A549 (cell line): ENCODE measurements around the gene TUB. TPM values are rescaled to one million over a fixed set of nuclear protein-coding genes. Genes with fewer than 3 reads are reported as not detected.

Experiments
- ATAC-seq, 2 experiments: fragments of 200-7000 bp in 1 of 2; fragments of >200 bp in 1 of 2; cut with Nextera tagmentation in 1 of 2; cut with Tn5 transposase in 1 of 2; 3 replicates each; pipeline versions ENCODE4 v1.8.0 to v1.9.1; 2018 to 2020; ENCODE audit warnings: mild to moderate bottlenecking in 1 of 2, moderate library complexity in 1 of 2
- CTCF ChIA-PET: fragments of 300-600 bp; sonication (Branson Sonifier 250); formaldehyde crosslinking; extraction: SDS; loops from one replicate; lab custom pipeline; 2021; ENCODE audit warnings: antibody characterized with exemption, inconsistent platforms; lab: Yijun Ruan, JAX
- POLR2A ChIA-PET: fragments of 350-600 bp; formaldehyde crosslinking; extraction: SDS; loops from one replicate; lab custom pipeline; 2021; ENCODE audit warnings: antibody characterized with exemption, inconsistent platforms; lab: Yijun Ruan, JAX
- DNase-seq, 2 experiments: peaks; one replicate each; pipeline versions ENCODE4 v3.0.0 to v3.0.0-alpha.2; 2011 to 2016; ENCODE audit warnings: low read depth in 1 of 2, low spot score in 1 of 2
- FAIRE-seq: peaks from 2 replicates; lab custom pipeline; 2011; peaks lifted over from hg19 to GRCh38; lab: Jason Lieb, UNC
- H3K27ac ChIP-seq, 2 experiments: fragments of >200 bp; sonication (Bioruptor Twin); formaldehyde crosslinking; 3 replicates each; pipeline ENCODE4 v1.5.1; 2016 to 2017
- H3K4me1 ChIP-seq: fragments of >200 bp; sonication (Bioruptor Twin); formaldehyde crosslinking; 3 replicates; pipeline ENCODE4 v1.6.1; 2016
- H3K4me2 ChIP-seq: fragments of >200 bp; sonication (Bioruptor Twin); formaldehyde crosslinking; 3 replicates; pipeline ENCODE4 v1.6.1; 2016
- H3K4me3 ChIP-seq: fragments of >200 bp; sonication (Bioruptor Twin); formaldehyde crosslinking; 3 replicates; pipeline ENCODE4 v1.5.1; 2016
- H3K9me3 ChIP-seq: fragments of >200 bp; sonication (Bioruptor Twin); formaldehyde crosslinking; 3 replicates; pipeline ENCODE4 v1.6.1; 2016
- HDAC2 ChIP-seq: fragments of 200-600 bp; sonication (generic); IDR thresholded peaks from 2 replicates; pipeline ENCODE4 v1.6.1; 2016
- HES2 ChIP-seq: fragments of >200 bp; sonication (Bioruptor Twin); formaldehyde crosslinking; IDR thresholded peaks from 2 replicates; pipeline ENCODE4 v1.6.1; 2016
- JUN ChIP-seq, 2 experiments: fragments of >200 bp; sonication (Bioruptor Twin); formaldehyde crosslinking; IDR thresholded peaks; 2 replicates in 1 of 2; 3 replicates in 1 of 2; pipeline ENCODE4 v1.6.1; 2016 to 2017
- JUNB ChIP-seq: fragments of >200 bp; sonication (Bioruptor Twin); formaldehyde crosslinking; IDR thresholded peaks from 2 replicates; pipeline ENCODE4 v1.6.1; 2016
- KDM5A ChIP-seq: fragments of 200-600 bp; sonication (generic); IDR thresholded peaks from 2 replicates; pipeline ENCODE4 v1.6.1; 2016; ENCODE audit warnings: antibody characterized with exemption, mild to moderate bottlenecking
- MAX ChIP-seq: IDR thresholded peaks from 2 replicates; pipeline ENCODE4 v1.6.1; 2012
- MAZ ChIP-seq: fragments of 150-350 bp; IDR thresholded peaks from 2 replicates; pipeline ENCODE4 v1.6.1; 2014; ENCODE audit warnings: antibody characterized with exemption, low read depth, low read length, borderline replicate concordance
- MYC ChIP-seq: IDR thresholded peaks from 2 replicates; pipeline ENCODE4 v1.6.1; 2012; ENCODE audit warnings: mild to moderate bottlenecking, inconsistent platforms, low read length, improper control_type of control experiment, borderline replicate concordance
- NR3C1 ChIP-seq: fragments of >200 bp; sonication (Bioruptor Twin); formaldehyde crosslinking; IDR thresholded peaks from 3 replicates; pipeline ENCODE4 v1.6.1; 2017
- POLR2A ChIP-seq: IDR thresholded peaks from 2 replicates; pipeline ENCODE4 v1.6.1; 2012; ENCODE audit warnings: mild to moderate bottlenecking, low read length
- RAD21 ChIP-seq, 2 experiments: fragments of >200 bp in 1 of 2; sonication (Bioruptor Twin) in 1 of 2; formaldehyde crosslinking in 1 of 2; IDR thresholded peaks in 1 of 2; conservative IDR thresholded peaks in 1 of 2; 2 replicates in 1 of 2; 3 replicates in 1 of 2; pipeline ENCODE4 v1.6.1; 2012 to 2018; ENCODE audit warnings: inconsistent platforms in 1 of 2
- RNF2 ChIP-seq: fragments of 200-600 bp; sonication (generic); IDR thresholded peaks from 2 replicates; pipeline ENCODE4 v1.6.1; 2016; ENCODE audit warnings: low read depth, mild to moderate bottlenecking, antibody characterized with exemption, moderate library complexity, borderline replicate concordance
- SMC3 ChIP-seq: fragments of >200 bp; sonication (Bioruptor Twin); formaldehyde crosslinking; IDR thresholded peaks from 3 replicates; pipeline ENCODE4 v1.6.1; 2018; ENCODE audit warnings: inconsistent platforms
- TFCP2L1 ChIP-seq: fragments of 250-450 bp; sonication (Bioruptor Pico); IDR thresholded peaks from 2 replicates; pipeline ENCODE4 v1.5.0; 2021; ENCODE audit warnings: mild to moderate bottlenecking
- USF2 ChIP-seq: fragments of 450-650 bp; IDR thresholded peaks from 2 replicates; pipeline ENCODE4 v1.6.1; 2014; ENCODE audit warnings: antibody characterized with exemption
- ZC3H11A ChIP-seq: fragments of 450-650 bp; IDR thresholded peaks from 2 replicates; pipeline ENCODE4 v1.6.1; 2014; ENCODE audit warnings: antibody characterized with exemption, mild to moderate bottlenecking
- ZNF302 ChIP-seq: fragments of 250-450 bp; sonication (Bioruptor Pico); IDR thresholded peaks from 2 replicates; pipeline ENCODE4 v1.9.0; 2021; ENCODE audit warnings: inconsistent platforms, mild to moderate bottlenecking, moderate library complexity
- ZSCAN20 ChIP-seq: fragments of 250-450 bp; sonication (Bioruptor Pico); IDR thresholded peaks from 2 replicates; pipeline ENCODE4 v1.8.0; 2022; ENCODE audit warnings: mild to moderate bottlenecking, moderate library complexity
- WGBS: methylation state at CpG from one replicate; pipeline ENCODE4 v1.1.6; 2017; ENCODE audit errors: missing lambda C conversion rate; 5-methylcytosine and 5-hydroxymethylcytosine counted together
- polyA plus RNA-seq, 4 experiments: library from polyadenylated mRNA; depleted of rRNA in 3 of 4; stranded (reverse); fragments of >200 nt; fragmentation: RNase III in 1 of 4; extraction: RNeasy Plus Mini Kit Qiagen cat#74134 plus additional on column Dnase treatment in 1 of 4; gene quantifications; 2 replicates in 3 of 4; 3 replicates in 1 of 4; pipeline ENCODE4 v1.2.3, GENCODE V29; 2011 to 2017
- TF ChIP-seq, protein P1 (sequence below): IDR thresholded peaks from 2 replicates; pipeline ENCODE4 v1.6.1; 2012
- TF ChIP-seq, protein P2 (sequence below): fragments of 250-450 bp; sonication (Bioruptor Pico); IDR thresholded peaks from 2 replicates; pipeline ENCODE4 v1.5.0; 2020; ENCODE audit warnings: low read depth, mild to moderate bottlenecking, moderate library complexity
- TF ChIP-seq, protein P3 (sequence below): IDR thresholded peaks from 2 replicates; pipeline ENCODE4 v1.6.1; 2012; ENCODE audit warnings: low read depth, borderline replicate concordance

The TUB gene
- polyA plus RNA-seq, 2 of the 4 experiments (the other 2 are of a cell fraction) = 11.3 to 13.2 TPM

DNA sequence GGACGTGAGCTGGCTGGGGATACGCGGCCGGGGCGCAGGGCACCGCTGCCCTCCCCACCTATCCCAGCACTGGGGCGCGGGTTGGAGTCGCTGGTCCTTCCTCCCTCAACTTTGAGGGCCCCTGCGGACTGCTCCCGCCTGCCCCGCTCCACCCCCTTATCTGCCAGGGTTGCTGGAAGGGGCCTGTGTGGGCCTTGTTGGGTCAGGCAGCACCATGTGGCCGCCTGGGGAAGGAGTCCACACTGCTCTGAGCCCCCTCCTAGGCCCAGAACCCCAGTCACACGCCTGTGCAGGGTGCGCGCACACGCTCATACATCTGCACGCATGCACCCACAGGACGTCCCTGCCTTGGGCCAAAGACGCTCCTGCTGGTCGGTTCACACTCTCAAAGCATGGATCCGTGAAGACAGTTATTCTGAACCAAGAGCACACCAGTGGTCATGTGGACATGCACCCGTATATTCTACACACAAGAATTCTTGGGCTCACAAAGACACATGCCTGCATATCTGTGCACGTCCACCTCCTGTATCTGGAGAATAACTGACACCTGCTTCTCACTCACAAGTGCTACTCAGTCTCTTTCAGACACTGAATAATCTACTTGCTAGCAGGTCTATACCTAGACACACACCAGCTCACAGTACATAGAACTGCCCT is 710 bp downstream of the TUB start:
- H3K4me3 ChIP-seq = peak overlapping the region; percentile 80
- no peak for FAIRE-seq

DNA sequence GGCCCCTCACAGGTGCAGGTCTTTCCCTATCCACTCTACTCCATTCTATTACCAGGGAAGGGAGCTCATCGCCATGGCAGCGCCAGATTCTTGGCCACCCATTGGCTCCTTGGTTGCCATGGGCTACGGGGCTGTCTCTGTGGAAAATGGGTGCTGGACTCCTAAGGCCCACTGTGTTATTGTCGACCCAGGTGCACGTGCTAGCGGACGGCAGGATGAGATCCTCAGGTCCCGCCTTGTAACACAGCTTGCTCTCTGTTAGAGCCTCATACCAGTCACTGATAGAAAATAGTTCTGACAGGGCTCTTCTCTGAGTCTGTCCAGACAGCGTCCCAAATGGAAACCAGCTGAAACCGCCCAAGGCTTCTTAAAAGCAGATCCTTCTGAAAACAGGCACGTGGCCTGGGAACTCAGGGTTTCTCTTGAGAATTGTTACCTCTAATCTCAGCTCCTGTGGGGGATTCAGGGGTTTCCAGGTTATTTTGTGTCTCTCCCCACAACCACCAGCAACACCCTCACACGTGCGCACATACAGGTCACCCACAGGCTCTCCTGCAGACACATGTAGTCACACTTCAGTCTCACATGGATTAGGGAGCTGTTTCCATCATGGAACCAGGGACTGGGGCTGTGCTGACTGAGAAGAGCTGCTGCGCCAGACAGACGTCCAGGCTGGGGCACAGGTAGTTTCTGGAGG is 1.5 kb downstream of the TUB start:
- peak overlapping the region in 1 of 2 experiments; percentile 88; a peak in 2 of 6 replicates for H3K27ac ChIP-seq
- DNase-seq (peak in 1 of 2 experiments; percentile 21), ATAC-seq (peak in 1 of 2 experiments; percentile 23; a peak in 3 of 6 replicates), FAIRE-seq (no peak)
- POLR2A ChIA-PET = no interaction called here
- CTCF ChIA-PET = interaction anchor here (0.6 to 30.1 kb wide), 7 partner anchors 9 to 492 kb away, joined by 3 to 644 read pairs (median 10); no protein-coding TSS in a partner anchor
- 94% methylated on average over 14 of the region's 15 CpGs for WGBS
- H3K4me1 ChIP-seq = peaks cover 6% of the 10 kb centered on the region; the same call in 1 of the 3 replicates
- peak overlapping the region; percentile 86 for H3K4me2 ChIP-seq
- H3K9me3 ChIP-seq = no peaks in the 10 kb centered on the region
- TF ChIP-seq, protein P1, sequence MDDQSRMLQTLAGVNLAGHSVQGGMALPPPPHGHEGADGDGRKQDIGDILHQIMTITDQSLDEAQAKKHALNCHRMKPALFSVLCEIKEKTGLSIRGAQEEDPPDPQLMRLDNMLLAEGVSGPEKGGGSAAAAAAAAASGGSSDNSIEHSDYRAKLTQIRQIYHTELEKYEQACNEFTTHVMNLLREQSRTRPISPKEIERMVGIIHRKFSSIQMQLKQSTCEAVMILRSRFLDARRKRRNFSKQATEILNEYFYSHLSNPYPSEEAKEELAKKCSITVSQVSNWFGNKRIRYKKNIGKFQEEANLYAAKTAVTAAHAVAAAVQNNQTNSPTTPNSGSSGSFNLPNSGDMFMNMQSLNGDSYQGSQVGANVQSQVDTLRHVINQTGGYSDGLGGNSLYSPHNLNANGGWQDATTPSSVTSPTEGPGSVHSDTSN = no peak
- TF ChIP-seq ZNF302 (CRISPR knock-in tag) = no peak
- TF ChIP-seq SMC3 = no peak
- TF ChIP-seq NR3C1 = no peak
- TF ChIP-seq, all 56 proteins: peak for 0
- peak overlapping the region; percentile 80; the same call in 2 of the 3 replicates for H3K4me3 ChIP-seq

More for the DNA sequence above, 710 bp downstream of the TUB start:
- peak; percentile 41 to 53 for ATAC-seq
- Histone ChIP-seq H3K27ac (peak overlapping the region; percentile 74 to 88), H3K4me2 (peak overlapping the region; percentile 86), H3K9me3 (no peaks in the 10 kb centered on the region), H3K4me1 (peaks cover 6% of the 10 kb centered on the region; the same call in 1 of the 3 replicates)
- TF ChIP-seq MAZ (no peak), HDAC2 (no peak), ZSCAN20 (CRISPR knock-in tag) (no peak), MYC (peak; percentile 50; the same call in 1 of the 2 replicates), JUN (IDR thresholded peaks at IDR 0.05) (no peak), MAX (peak; percentile 82), POLR2A (no peak)
- TF ChIP-seq, protein P2, sequence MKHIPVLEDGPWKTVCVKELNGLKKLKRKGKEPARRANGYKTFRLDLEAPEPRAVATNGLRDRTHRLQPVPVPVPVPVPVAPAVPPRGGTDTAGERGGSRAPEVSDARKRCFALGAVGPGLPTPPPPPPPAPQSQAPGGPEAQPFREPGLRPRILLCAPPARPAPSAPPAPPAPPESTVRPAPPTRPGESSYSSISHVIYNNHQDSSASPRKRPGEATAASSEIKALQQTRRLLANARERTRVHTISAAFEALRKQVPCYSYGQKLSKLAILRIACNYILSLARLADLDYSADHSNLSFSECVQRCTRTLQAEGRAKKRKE (CRISPR knock-in tag) = no peak
- TF ChIP-seq, protein P3, sequence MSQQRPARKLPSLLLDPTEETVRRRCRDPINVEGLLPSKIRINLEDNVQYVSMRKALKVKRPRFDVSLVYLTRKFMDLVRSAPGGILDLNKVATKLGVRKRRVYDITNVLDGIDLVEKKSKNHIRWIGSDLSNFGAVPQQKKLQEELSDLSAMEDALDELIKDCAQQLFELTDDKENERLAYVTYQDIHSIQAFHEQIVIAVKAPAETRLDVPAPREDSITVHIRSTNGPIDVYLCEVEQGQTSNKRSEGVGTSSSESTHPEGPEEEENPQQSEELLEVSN = 0 out of 2 replicates have a peak, but pooled peaks have one; percentile 17
- peak in 1 of 2 experiments; percentile 20 for DNase-seq
- CTCF ChIA-PET = interaction anchor here (1.0 to 30.1 kb wide), 8 partner anchors 9 to 75 kb away, joined by 3 to 644 read pairs (median 12); no protein-coding TSS in a partner anchor
- POLR2A ChIA-PET = no interaction called here
- 64% methylated on average over 12 of the region's 24 CpGs for WGBS

- ChIA-PET POLR2A (no interaction called here), CTCF (interaction anchor here (0.6 to 30.1 kb wide), 7 partner anchors 8 to 492 kb away, joined by 3 to 644 read pairs (median 10); no protein-coding TSS in a partner anchor)
Measured at GRCh38 chr11:8083088-8083395, 2.0 kb downstream of the TUB start.

More at GRCh38 chr11:8083088-8083395, 2.0 kb downstream of the TUB start:
- Histone ChIP-seq H3K4me2 (no peak overlapping the region), H3K4me3 (no peak overlapping the region), H3K9me3 (no peaks in the 10 kb centered on the region)
- TF ChIP-seq KDM5A (no peak), JUNB (no peak), ZC3H11A (no peak), RNF2 (no peak), TFCP2L1 (CRISPR knock-in tag) (no peak), HES2 (no peak), ZSCAN20 (CRISPR knock-in tag) (no peak), USF2 (no peak), RAD21 (conservative IDR thresholded peaks at IDR 0.05 in 1 of 2, IDR thresholded peaks at IDR 0.05 in 1 of 2) (no peak)
- TF ChIP-seq, all 56 proteins: peak for 0
- WGBS = 82% methylated on average over 7 of the region's 9 CpGs
- ATAC-seq (no peak), DNase-seq (no peak), FAIRE-seq (no peak)
- peaks cover 6% of the 10 kb centered on the region; the same call in 1 of the 3 replicates for H3K4me1 ChIP-seq
- H3K27ac ChIP-seq = no peak overlapping the region
